HG02678 (cell line): ENCODE measurements around the gene TRIM45.
"Not testable (repeated sequence)": the region's sequence is repeated elsewhere in the genome, so short reads cannot be mapped to it uniquely, and the experiment has no call there.

Experiments
- ATAC-seq: cut with Tn5 transposase; IDR thresholded peaks from one replicate; pipeline ENCODE4 v1.9.1; 2021; ENCODE audit warnings: mild to moderate bottlenecking, moderate library complexity; ENCODE audit not compliant: unreplicated experiment

Gene TRIM45

DNA sequence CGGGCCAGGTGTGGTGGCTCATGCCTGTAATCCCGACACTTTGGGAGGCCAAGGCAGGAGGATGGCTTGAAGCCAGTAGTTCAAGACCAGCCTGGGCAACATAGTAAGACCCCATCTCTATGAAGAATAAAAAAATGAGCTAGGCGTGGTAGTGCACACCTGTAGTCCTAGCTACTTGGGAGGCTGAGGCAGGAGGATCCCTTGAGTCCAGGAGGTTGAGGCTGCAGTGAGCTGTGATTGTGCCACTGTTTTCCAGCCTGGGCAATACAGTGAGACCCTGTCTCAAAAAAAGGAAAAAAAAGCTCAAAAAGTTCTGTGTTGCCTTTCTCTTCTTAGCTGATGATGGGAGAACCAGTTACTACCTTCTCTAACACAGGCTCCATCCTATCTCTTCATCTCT is 19.7 kb downstream of the TRIM45 start:
- not testable (repeated sequence) for ATAC-seq

DNA sequence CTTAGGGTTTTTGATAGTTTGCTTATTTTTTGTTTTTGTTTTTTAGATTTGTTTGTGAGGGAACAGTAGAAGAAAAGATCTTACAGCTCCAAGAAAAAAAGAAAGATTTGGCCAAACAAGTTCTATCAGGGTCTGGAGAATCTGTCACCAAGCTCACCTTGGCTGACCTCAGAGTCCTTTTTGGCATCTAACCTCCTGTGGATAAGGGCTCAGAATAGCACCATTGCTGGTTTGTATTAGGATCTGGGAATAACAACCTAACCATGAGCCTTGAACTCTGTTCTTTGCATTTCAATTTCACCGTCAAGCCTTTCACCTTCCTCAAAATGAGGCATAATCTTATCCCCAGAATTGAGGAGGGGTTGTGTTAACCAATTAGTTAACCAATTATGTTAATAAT is 20.2 kb downstream of the TRIM45 start:
- no peak for ATAC-seq

DNA sequence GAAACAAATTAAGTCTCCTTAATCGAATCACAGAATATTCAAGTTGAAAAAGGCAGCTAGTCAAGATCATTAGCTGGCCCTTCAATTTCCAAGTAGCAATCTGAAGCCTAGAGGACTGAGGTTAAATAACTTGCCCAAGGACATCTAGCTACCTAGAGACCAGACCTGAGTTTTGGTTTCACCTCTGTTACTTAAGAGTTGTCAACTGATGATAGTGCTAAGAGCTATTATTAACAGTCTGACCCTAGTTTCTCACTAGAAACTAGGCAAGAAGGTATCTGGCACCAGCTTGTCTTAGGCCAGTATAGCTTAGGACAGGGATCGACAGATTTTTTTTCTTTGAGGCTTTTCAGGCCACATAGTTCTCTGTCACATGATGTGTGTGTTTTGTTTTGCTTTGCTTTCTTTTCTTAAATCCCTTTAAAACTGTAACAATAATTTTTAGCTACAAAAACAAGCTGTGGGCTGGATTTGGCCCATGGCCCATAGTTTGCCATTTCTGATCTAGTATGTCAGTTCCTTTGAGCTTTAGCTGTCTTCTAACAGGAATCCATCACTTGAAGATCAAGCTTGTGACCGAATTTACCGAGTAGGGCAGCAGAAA is 23.2 kb downstream of the TRIM45 start:
- peak; percentile 43 for ATAC-seq

DNA sequence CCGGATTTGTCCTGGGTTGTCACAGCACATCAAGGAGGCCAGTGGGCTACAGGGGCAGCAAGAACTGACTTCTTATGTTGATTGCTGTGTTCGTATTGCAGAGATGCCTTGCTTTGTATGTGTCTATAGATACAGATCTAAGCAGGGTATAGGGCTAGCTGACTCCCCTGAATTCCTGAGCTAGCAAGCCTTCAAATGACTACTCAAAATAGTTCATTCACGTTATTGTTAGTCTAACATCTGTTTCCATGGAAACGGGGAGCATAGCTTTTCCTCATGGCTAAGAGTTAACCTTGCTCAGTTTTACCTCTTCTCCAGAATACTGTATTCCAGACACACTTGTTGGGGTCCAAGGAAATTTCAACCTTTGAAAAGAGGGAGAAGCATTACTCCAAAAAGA is 24.1 kb downstream of the TRIM45 start:
- ATAC-seq: no peak

- no peak for ATAC-seq
These were observed 24.6 kb downstream of the TRIM45 start for GRCh38 chr1:117096951-117097408.

- no peak for ATAC-seq
These were observed 26.5 kb downstream of the TRIM45 start for GRCh38 chr1:117094841-117095604.

DNA sequence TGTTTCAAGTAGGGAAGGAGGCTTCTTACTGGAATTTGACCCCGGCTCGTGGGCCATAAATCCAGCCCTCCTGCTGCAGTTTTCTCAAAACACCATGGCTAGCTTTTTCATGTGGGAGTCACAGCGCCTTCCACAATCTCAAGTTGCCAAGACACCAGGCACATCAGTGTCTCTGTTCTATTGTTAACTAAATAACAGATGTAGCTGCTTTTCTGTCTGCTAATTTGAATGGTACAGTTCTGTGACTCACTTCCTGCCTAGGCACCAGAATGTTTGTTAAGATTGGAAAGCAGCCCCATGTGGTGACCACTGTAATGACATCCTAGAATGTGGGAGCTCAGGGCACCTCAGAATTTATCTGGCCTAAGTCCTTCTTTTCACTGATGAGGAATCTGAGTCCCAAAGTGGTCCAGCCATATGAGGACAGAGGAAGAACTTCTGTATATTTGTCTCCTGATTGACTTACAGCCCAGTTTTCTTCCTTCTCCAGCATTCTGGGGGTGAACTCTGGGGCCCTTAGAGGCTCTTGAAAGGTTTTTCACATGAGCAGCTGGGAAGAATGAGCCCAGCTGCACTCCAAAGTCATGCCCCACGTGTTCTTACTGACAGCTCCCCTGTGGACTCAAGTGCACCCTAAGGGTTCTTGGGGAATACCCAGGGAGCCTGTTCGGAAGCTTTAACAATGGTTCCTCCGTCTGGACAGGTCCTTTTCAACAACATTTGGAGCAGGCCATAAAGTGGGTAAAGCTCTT is 27.5 kb downstream of the TRIM45 start:
- ATAC-seq: peak; percentile 69

- no peak for ATAC-seq
These were observed 28.4 kb downstream of the TRIM45 start for GRCh38 chr1:117093091-117093534.

GRCh38 chr1:117092594-117092993 is 29.0 kb downstream of the TRIM45 start:
- ATAC-seq: no peak

GRCh38 chr1:117089996-117090395 is 31.6 kb downstream of the TRIM45 start:
- ATAC-seq: no peak

DNA sequence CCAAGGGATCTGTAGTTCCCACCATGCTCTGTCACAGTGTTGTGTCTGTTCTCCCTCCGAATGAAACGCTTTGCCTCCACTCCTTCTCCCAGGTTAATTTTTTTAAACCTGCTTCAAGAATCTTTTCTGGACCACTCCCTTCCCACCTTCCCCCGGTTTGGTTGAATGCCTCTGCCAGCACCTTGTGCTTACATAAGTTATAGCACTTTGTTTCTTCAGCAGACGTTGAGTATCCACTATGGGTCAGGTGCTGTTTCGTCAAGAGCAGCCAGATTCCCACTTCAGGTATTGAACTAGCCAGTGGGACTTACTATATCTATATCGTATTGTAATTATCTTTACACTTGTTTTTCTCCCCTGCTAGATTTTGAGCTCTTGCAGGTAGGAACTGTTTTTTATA is 33.9 kb downstream of the TRIM45 start:
- ATAC-seq: no peak

DNA sequence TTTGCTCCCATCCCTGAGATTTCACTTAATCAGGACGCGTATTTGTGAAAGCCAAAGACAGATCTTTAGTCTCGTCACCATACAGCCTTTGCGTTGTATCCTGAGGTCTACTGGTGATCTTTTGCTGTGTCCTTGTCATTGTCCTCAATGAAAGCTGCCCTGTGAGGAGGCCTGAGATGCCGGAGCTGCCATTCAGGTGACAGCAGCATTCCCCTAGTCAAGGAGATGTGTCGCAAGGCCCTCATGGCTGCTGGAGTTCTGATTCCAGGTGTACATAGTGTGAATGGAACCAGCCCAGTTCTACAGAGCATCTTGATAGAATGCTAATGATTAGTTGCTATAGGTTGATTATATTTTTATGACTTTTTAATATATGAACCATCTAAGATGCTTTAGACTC is 37.3 kb downstream of the TRIM45 start:
- no peak for ATAC-seq

DNA sequence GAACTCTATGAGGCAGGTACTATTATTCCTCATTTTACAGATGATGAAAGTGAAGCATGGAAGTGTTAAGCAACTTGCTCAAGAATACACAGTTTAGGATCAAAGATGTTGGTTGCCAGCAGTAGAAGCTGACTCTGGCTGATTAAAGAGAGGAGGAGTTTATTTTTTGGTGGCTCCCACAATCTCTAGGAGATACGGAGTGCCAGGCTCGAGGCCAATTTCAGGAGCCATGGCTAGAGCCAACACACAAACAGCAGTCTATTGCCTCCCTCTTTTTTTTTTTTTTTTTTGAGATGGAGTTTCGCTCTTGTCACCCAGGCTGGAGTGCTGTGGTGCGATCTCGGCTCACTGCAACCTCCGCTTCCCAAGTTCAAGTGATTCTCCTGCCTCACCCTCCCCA is 41.8 kb downstream of the TRIM45 start:
- ATAC-seq: no peak

GRCh38 chr1:117077267-117077666 is 44.3 kb downstream of the TRIM45 start:
- ATAC-seq: no peak

- no peak for ATAC-seq
These were observed 44.9 kb downstream of the TRIM45 start for GRCh38 chr1:117076648-117077047.

- no peak for ATAC-seq
These were observed 51.4 kb downstream of the TRIM45 start for GRCh38 chr1:117070124-117070523.

DNA sequence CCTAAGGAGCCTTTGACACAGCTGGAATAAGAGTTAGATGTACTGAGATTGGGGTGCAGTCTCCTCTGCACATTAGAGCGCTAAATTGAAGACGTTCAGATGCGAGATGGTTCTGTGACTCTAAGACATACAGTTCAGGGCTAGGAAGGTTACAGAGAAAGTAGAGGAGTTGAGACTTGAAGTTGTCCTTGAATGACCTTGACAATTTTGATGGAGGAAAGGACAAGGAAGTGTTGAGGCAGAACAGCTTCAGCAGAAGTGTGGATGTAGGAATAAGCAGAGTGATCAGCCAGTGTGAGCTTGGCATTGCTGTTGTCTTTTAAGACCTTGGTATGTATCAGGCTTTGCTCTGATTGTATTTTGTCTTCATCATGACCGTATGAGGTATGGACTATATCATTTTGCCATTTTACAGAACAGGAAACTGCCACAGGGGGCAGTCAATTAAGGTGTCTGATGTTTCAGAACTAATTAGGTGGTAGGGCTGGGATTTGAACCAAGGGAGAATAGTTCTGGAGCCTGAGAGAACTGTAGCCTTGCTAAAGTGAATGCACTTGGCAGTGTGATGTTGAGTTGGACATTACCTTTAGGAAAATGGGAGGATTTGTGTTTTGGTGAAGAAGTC is 52.2 kb downstream of the TRIM45 start:
- no peak for ATAC-seq

DNA sequence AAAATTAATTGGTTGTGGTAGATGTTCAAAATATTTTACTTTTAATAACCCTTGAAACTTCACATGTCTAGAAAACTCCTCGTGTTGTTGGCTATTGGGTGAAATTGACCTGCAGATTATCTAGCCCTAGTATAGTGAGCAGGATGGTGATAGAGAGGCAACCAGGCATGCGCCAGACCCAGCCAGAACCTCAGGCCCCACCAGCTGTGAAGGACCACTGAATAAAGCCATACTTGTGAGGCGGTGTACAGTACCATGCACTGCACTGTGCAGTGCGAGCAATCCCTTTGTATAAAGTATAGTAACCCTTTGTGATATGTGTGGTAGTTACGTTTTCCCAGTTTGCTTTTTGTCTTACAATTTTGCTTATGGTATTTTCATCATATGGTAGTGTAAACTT is 53.0 kb downstream of the TRIM45 start:
- ATAC-seq: no peak

GRCh38 chr1:117067533-117068370 is 53.8 kb downstream of the TRIM45 start:
- peak; percentile 71 for ATAC-seq

- no peak for ATAC-seq
These were observed 55.2 kb downstream of the TRIM45 start for GRCh38 chr1:117066367-117066766.
